Ovary (tissue), 3 donors: ENCODE data around the gene AP2S1.

Experiments
- CTCF ChIP-seq, 3 donors: fragments of 450-650 bp in 2 of 3; fragments of 200-600 bp in 1 of 3; IDR thresholded peaks; one replicate each; pipeline versions ENCODE4 v1.5.1 to v1.8.0; 2016 to 2022; ENCODE audit warnings: antibody characterized with exemption in 3 of 3, mild to moderate bottlenecking in 1 of 3
- POLR2A ChIP-seq: fragments of 450-650 bp; IDR thresholded peaks from one replicate; pipeline ENCODE4 v1.6.1; 2017; ENCODE audit warnings: antibody characterized with exemption, mild to moderate bottlenecking, moderate library complexity
- donor health status: DM: no; HTN: no; CAD: no.

GRCh38 chr19:46886546-46887239 is 36.0 kb upstream of the AP2S1 start:
- no peak for TF ChIP-seq POLR2A
- no peak for TF ChIP-seq CTCF (IDR thresholded peaks at IDR 0.05)
